Mesenteric fat pad (tissue), 1 donor: ENCODE measurements around the gene CFAP90. TPM values are rescaled to one million over a fixed set of nuclear protein-coding genes. Genes with fewer than 3 reads are reported as not detected.

Experiments
- DNase-seq: peaks from one replicate; pipeline ENCODE4 v3.0.0-alpha.2; 2020; ENCODE audit warnings: low spot score
- total RNA-seq: library from RNA; stranded (reverse); fragmentation: NEBNext Ultra II Directional; extraction: Animal tissue kit (Norgen Biotek cat#: 25700); gene quantifications from one replicate; pipeline ENCODE4 v1.2.1, GENCODE V29; 2021
- donor health status: DM: yes; HTN: yes; CAD: no.

The CFAP90 gene
- total RNA-seq, 1 donor from 2014 or later: 0.13 TPM

- no peak for DNase-seq
Measured at GRCh38 chr5:7868427-7868772, 17.5 kb upstream of the CFAP90 start.

- DNase-seq: no peak
Measured at GRCh38 chr5:7867260-7867659, 16.3 kb upstream of the CFAP90 start.

- no peak for DNase-seq
Measured at GRCh38 chr5:7866196-7866595, 15.3 kb upstream of the CFAP90 start.

- no peak for DNase-seq
Measured at GRCh38 chr5:7857926-7858632, 7.1 kb upstream of the CFAP90 start.

- no peak for DNase-seq
Measured at GRCh38 chr5:7857361-7857760, 6.4 kb upstream of the CFAP90 start.

- DNase-seq: no peak
Measured at GRCh38 chr5:7856855-7857254, 5.9 kb upstream of the CFAP90 start.

GRCh38 chr5:7855611-7856010 lies 4.7 kb upstream of the CFAP90 start:
- DNase-seq: no peak

- no peak for DNase-seq
Measured at GRCh38 chr5:7852988-7853387, 2.1 kb upstream of the CFAP90 start.

- no peak for DNase-seq
Measured at GRCh38 chr5:7852542-7852941, 1.6 kb upstream of the CFAP90 start.

GRCh38 chr5:7851617-7852289 lies 820 bp upstream of the CFAP90 start:
- DNase-seq: no peak

- DNase-seq: no peak
Measured at GRCh38 chr5:7851240-7851592, 283 bp upstream of the CFAP90 start.

GRCh38 chr5:7849681-7850394 lies 1.1 kb downstream of the CFAP90 start:
- DNase-seq: no peak

GRCh38 chr5:7848296-7848695 lies 2.6 kb downstream of the CFAP90 start:
- no peak for DNase-seq

GRCh38 chr5:7846327-7846726 lies 4.6 kb downstream of the CFAP90 start:
- DNase-seq: no peak

- no peak for DNase-seq
Measured at GRCh38 chr5:7845557-7845956, 5.4 kb downstream of the CFAP90 start.

GRCh38 chr5:7844901-7845300 lies 6.0 kb downstream of the CFAP90 start:
- no peak for DNase-seq

- no peak for DNase-seq
Measured at GRCh38 chr5:7842531-7842930, 8.4 kb downstream of the CFAP90 start.

GRCh38 chr5:7837403-7837802 lies 13.5 kb downstream of the CFAP90 start:
- no peak for DNase-seq

- no peak for DNase-seq
Measured at GRCh38 chr5:7834982-7835381, 16.0 kb downstream of the CFAP90 start.

- no peak for DNase-seq
Measured at GRCh38 chr5:7828269-7828668, 22.7 kb downstream of the CFAP90 start.

- DNase-seq: no peak
Measured at GRCh38 chr5:7827610-7828009, 23.3 kb downstream of the CFAP90 start.

GRCh38 chr5:7825630-7826029 lies 25.3 kb downstream of the CFAP90 start:
- no peak for DNase-seq

GRCh38 chr5:7824995-7825394 lies 25.9 kb downstream of the CFAP90 start:
- no peak for DNase-seq
